GM04504 (cell line): ENCODE data around the gene PLAAT1.

Source experiments
- DNase-seq: peaks from one replicate; pipeline ENCODE4 v3.0.0-alpha.2; 2012; ENCODE audit warnings: low read depth

Gene PLAAT1

DNA sequence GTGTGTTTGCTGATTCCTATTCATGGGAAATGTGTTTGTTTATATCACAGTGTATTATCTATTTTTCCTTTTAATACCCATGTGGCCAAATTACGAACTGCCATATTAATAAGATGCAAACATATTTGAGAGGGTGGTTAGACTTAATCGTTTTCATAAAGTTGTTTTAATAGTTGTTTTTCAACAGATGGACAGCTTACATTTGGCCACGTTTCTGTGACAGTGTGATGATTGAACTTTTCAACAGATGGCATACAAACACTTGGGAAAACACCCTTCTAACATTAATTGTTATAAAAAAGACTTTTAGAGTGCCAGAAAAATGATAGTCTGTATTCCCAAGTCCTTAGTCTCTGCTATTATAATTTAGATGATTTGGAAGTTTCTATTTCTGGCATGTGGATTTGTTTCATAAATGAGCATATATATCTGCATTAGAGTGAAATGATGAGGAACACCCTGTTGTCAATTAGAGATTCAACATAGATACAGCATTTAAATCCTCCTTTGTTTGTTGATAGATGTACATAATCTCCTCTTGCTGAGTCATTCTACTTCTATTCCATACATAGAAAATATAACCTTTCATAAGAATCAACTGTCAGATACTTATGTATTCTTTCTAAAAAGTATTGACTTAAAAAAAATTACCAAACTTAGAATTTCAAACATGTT lies 13.1 kb downstream of the PLAAT1 start:
- no peak for DNase-seq

- DNase-seq = no peak
These were observed 20.9 kb downstream of the PLAAT1 start for GRCh38 chr3:193261970-193262369.

DNA sequence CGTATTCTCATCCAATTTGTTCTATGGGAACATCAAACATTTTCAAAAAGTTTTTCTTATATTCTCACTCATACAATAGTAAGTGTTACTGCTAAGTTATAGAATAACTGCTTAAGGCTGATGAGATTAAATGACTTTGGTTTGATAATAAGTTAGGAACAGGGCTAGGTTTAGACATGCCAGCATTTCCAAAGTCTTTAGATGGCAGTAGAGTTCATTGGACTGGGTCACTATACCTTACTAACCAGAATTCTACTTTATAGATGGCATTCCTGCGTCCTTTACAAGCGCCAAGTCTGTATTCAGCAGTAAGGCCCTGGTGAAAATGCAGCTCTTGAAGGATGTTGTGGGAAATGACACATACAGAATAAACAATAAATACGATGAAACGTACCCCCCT lies 21.7 kb downstream of the PLAAT1 start:
- DNase-seq = no peak

DNA sequence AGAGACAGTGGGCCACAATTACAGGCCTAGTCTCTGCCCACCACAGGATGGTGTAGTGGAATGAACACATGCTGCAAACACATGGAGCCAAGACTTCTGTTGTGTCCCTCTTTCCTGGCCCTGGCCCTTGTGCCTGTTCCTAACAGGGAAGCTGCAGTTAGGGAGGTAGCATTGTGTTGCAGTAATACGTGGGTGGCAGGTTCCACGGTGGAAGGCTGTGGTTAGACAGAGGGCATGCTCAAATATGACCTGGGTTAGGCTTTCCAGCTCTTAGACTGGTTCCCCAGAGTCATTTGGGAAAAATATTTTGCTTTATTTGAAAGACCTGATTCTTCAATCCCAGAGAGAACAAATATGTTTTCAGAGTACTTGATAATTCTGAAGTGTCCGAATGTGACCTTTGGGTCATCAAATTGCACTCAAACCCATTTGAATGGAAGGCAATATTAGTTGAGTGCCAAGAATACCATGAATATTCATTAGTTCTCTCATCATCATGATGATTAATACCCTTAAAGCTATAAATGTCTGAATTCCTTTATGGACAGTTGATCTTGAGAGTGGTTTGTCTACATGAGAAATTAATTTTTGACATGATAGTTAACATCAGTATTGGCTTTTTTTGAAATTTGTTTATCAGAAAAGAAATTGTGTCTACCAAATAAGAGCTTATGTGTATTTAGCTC lies 28.5 kb downstream of the PLAAT1 start:
- no peak for DNase-seq

GRCh38 chr3:193270451-193270850 lies 29.4 kb downstream of the PLAAT1 start:
- no peak for DNase-seq

- DNase-seq = no peak
These were observed 30.2 kb downstream of the PLAAT1 start for GRCh38 chr3:193271101-193271840.

DNA sequence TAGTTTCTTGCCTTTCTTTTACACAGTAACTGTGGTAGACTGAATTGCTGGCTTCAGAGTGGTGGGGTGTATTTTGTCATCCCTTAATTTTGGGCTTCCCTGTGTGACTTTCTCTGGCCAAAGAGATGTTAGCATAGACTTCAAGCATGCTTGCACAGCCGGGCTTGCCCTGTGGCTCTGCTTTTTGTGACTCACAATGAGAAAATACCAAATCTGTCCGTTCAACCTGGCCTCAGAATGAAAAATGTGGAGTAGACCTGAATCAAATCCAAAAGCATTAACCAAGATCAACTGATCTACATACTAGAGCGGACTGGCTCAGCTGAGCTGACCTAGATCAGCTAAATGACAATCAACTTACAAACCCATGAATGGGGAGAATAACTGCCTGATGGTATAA lies 51.4 kb downstream of the PLAAT1 start:
- no peak for DNase-seq

DNA sequence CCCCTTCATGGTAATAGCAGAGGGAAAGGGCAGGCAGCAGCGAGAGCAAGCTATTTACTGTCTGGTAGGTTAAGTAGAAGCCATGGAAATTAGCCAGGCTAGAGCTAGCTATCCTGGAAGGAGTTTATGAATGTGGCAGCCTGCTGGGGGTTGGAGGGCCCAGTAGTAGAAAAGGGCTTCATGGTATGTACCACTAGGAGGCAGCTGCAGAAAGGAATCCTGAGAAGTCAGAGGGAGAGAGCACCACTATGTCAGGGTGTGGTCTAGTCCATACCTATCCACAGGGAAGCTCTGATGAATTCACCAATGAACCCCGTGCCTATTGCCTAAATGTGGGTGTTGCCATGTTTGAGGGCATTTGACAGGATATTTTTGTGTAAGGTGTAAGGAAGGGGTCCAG lies 55.0 kb downstream of the PLAAT1 start:
- no peak for DNase-seq

- no peak for DNase-seq
These were observed 56.4 kb downstream of the PLAAT1 start for GRCh38 chr3:193297421-193297820.

DNA sequence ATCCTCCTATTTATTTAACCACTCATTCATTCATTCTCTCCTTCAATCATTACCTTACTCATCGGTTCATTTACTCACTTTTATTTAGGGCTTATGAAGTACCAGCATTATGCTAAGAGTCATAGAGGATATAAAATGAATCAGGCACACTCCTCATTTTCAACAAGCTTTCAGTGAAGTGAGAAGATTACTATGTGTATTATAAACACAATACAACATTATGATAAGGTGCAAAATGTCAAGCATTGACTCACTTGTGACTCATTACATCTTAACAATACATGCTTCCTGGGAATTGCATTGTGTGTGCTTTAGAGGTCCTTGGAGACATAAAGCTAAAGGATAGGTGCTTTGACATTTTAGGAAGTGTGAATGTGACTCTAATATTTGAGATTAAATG lies 60.4 kb downstream of the PLAAT1 start:
- no peak for DNase-seq

GRCh38 chr3:193305356-193305755 lies 64.3 kb downstream of the PLAAT1 start:
- DNase-seq = no peak

- no peak for DNase-seq
These were observed 70.1 kb downstream of the PLAAT1 start for GRCh38 chr3:193310914-193311723.

GRCh38 chr3:193313061-193313958 lies 72.3 kb downstream of the PLAAT1 start:
- DNase-seq = no peak

DNA sequence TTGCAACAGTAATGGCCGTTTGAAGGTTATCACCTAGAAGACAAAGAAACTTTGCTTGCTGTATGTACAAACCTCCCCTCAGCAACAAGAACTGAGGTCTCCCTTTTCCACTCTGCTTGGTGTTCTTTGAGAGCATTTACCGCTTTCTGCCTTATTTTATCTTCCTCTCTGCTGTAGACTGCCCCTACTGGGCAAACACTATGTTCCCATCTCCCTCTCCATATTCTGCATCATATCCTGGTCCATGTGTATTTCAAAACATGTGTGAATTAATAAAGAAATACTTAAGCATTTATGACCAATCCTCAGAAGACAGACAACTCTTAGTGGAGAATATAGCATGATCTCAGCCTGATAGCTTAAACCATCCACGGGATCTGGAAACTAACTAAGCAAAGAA lies 73.1 kb downstream of the PLAAT1 start:
- DNase-seq = no peak

- no peak for DNase-seq
These were observed 76.8 kb downstream of the PLAAT1 start for GRCh38 chr3:193317682-193318300.
